Skeletal muscle tissue (tissue), 4 donors: ENCODE results near the gene NRF1. TPM values are rescaled to one million over a fixed set of nuclear protein-coding genes. Genes with fewer than 3 reads are reported as not detected.

ENCODE experiments used
- H3K27ac ChIP-seq: one replicate; pipeline ENCODE4 v1.7.0; 2013; ENCODE audit warnings: mild to moderate bottlenecking, low read depth, low read length, inconsistent platforms
- H3K27me3 ChIP-seq, 3 donors: one replicate each; pipeline ENCODE4 v1.7.0; 2013; ENCODE audit warnings: low read length in 3 of 3; ENCODE audit not compliant: control insufficient read depth in 3 of 3, insufficient read depth in 3 of 3
- H3K36me3 ChIP-seq, 3 donors: one replicate each; pipeline ENCODE4 v1.7.0; 2013; ENCODE audit warnings: low read length in 3 of 3; ENCODE audit not compliant: control insufficient read depth in 3 of 3, insufficient read depth in 3 of 3
- H3K4me1 ChIP-seq, 3 donors: one replicate each; pipeline ENCODE4 v1.7.0; 2013; ENCODE audit warnings: low read length in 3 of 3, mild to moderate bottlenecking in 3 of 3; ENCODE audit not compliant: control insufficient read depth in 3 of 3, insufficient read depth in 3 of 3
- H3K4me3 ChIP-seq, 3 donors: one replicate each; pipeline ENCODE4 v1.7.0; 2013; ENCODE audit warnings: low read length in 3 of 3
- H3K9ac ChIP-seq, 3 donors: one replicate each; pipeline ENCODE4 v1.7.0; 2013; ENCODE audit warnings: low read length in 3 of 3, mild to moderate bottlenecking in 3 of 3, moderate library complexity in 2 of 3, low read depth in 1 of 3
- H3K9me3 ChIP-seq, 3 donors: one replicate each; pipeline ENCODE4 v1.7.0; 2013; ENCODE audit warnings: low read length in 3 of 3; ENCODE audit not compliant: control insufficient read depth in 3 of 3
- total RNA-seq: library from RNA; depleted of rRNA; stranded (reverse); fragments of >200 nt; gene quantifications from one replicate; pipeline ENCODE4 v1.2.3, GENCODE V29; 2014
- donor health status: Osteomylitis.

NRF1 gene
- total RNA-seq, 1 donor from 2014 or later = 17.2 TPM

GRCh38 chr7:129742256-129742655, 130.7 kb downstream of the NRF1 start:
- H3K9ac ChIP-seq = no peak overlapping the region
- no peaks in the 10 kb centered on the region for H3K9me3 ChIP-seq
- no peaks in the 10 kb centered on the region for H3K27me3 ChIP-seq
- no peak overlapping the region for H3K4me3 ChIP-seq
- no peak overlapping the region for H3K27ac ChIP-seq
- peaks cover 0 to 5% (median 3%) of the 10 kb centered on the region in 3 donors for H3K36me3 ChIP-seq
- peaks cover 39 to 49% (median 48%) of the 10 kb centered on the region in 3 donors for H3K4me1 ChIP-seq

- H3K4me3 ChIP-seq = no peak overlapping the region
- no peaks in the 10 kb centered on the region for H3K27me3 ChIP-seq
- peaks cover 2 to 4% (median 4%) of the 10 kb centered on the region in 3 donors for H3K4me1 ChIP-seq
- H3K36me3 ChIP-seq = peaks cover 0 to 7% (median 6%) of the 10 kb centered on the region in 3 donors
- H3K27ac ChIP-seq = no peak overlapping the region
- no peak overlapping the region for H3K9ac ChIP-seq
- no peaks in the 10 kb centered on the region for H3K9me3 ChIP-seq
Measured at GRCh38 chr7:129746857-129747529, 135.5 kb downstream of the NRF1 start.

GRCh38 chr7:129748356-129749109, 137.0 kb downstream of the NRF1 start:
- no peak overlapping the region for H3K9ac ChIP-seq
- H3K4me3 ChIP-seq = no peak overlapping the region
- peaks cover 0 to 6% (median 6%) of the 10 kb centered on the region in 3 donors for H3K36me3 ChIP-seq
- H3K4me1 ChIP-seq = no peaks in the 10 kb centered on the region
- no peaks in the 10 kb centered on the region for H3K9me3 ChIP-seq
- no peak overlapping the region for H3K27ac ChIP-seq
- no peaks in the 10 kb centered on the region for H3K27me3 ChIP-seq

GRCh38 chr7:129750091-129750490, 138.6 kb downstream of the NRF1 start:
- no peak overlapping the region for H3K4me3 ChIP-seq
- no peak overlapping the region for H3K9ac ChIP-seq
- no peaks in the 10 kb centered on the region for H3K27me3 ChIP-seq
- H3K27ac ChIP-seq = no peak overlapping the region
- H3K9me3 ChIP-seq = no peaks in the 10 kb centered on the region
- H3K36me3 ChIP-seq = peaks cover 3 to 9% (median 9%) of the 10 kb centered on the region in 3 donors
- H3K4me1 ChIP-seq = no peaks in the 10 kb centered on the region

- Histone ChIP-seq H3K27ac (no peak overlapping the region), H3K4me3 (no peak overlapping the region), H3K9me3 (no peaks in the 10 kb centered on the region), H3K4me1 (no peaks in the 10 kb centered on the region), H3K9ac (no peak overlapping the region), H3K36me3 (peaks cover 3 to 10% (median 9%) of the 10 kb centered on the region in 3 donors), H3K27me3 (no peaks in the 10 kb centered on the region)
Measured at GRCh38 chr7:129750501-129750900, 139.0 kb downstream of the NRF1 start.

GRCh38 chr7:129751916-129752315, 140.4 kb downstream of the NRF1 start:
- H3K27ac ChIP-seq = no peak overlapping the region
- no peak overlapping the region for H3K9ac ChIP-seq
- no peaks in the 10 kb centered on the region for H3K9me3 ChIP-seq
- no peaks in the 10 kb centered on the region for H3K4me1 ChIP-seq
- H3K27me3 ChIP-seq = no peaks in the 10 kb centered on the region
- H3K4me3 ChIP-seq = no peak overlapping the region
- H3K36me3 ChIP-seq = peaks cover 3 to 16% (median 16%) of the 10 kb centered on the region in 3 donors

GRCh38 chr7:129752760-129753159, 141.2 kb downstream of the NRF1 start:
- Histone ChIP-seq H3K36me3 (peaks cover 3 to 16% (median 12%) of the 10 kb centered on the region in 3 donors), H3K9ac (no peak overlapping the region), H3K27me3 (no peaks in the 10 kb centered on the region), H3K4me3 (no peak overlapping the region), H3K27ac (no peak overlapping the region), H3K4me1 (no peaks in the 10 kb centered on the region), H3K9me3 (no peaks in the 10 kb centered on the region)

- Histone ChIP-seq H3K36me3 (peaks cover 3 to 15% (median 12%) of the 10 kb centered on the region in 3 donors), H3K4me1 (no peaks in the 10 kb centered on the region), H3K9ac (no peak overlapping the region), H3K27me3 (no peaks in the 10 kb centered on the region), H3K9me3 (no peaks in the 10 kb centered on the region), H3K4me3 (no peak overlapping the region), H3K27ac (no peak overlapping the region)
Measured at GRCh38 chr7:129754406-129754805, 142.9 kb downstream of the NRF1 start.

- Histone ChIP-seq H3K27me3 (no peaks in the 10 kb centered on the region), H3K9ac (no peak overlapping the region), H3K9me3 (no peaks in the 10 kb centered on the region), H3K36me3 (peaks cover 3 to 12% (median 11%) of the 10 kb centered on the region in 3 donors), H3K27ac (no peak overlapping the region), H3K4me3 (no peak overlapping the region), H3K4me1 (no peaks in the 10 kb centered on the region)
Measured at GRCh38 chr7:129757991-129758390, 146.5 kb downstream of the NRF1 start.

- no peaks in the 10 kb centered on the region for H3K4me1 ChIP-seq
Measured at GRCh38 chr7:129762387-129762969, 151.0 kb downstream of the NRF1 start.

More at GRCh38 chr7:129762387-129762969, 151.0 kb downstream of the NRF1 start:
- Histone ChIP-seq H3K27ac (no peak overlapping the region), H3K36me3 (no peaks in the 10 kb centered on the region), H3K27me3 (no peaks in the 10 kb centered on the region), H3K4me3 (no peak overlapping the region), H3K9me3 (no peaks in the 10 kb centered on the region), H3K9ac (no peak overlapping the region)
